Muscle of leg (tissue), 11 donors: ENCODE results near the gene CCDC89. TPM values are rescaled to one million over a fixed set of nuclear protein-coding genes. Genes with fewer than 3 reads are reported as not detected.

Experiments used
- DNase-seq: peaks from one replicate; pipeline ENCODE4 v3.0.0; 2013
- H3K27ac ChIP-seq: one replicate; pipeline ENCODE4 v1.5.1; 2013; ENCODE audit warnings: mild to moderate bottlenecking, low read length, control low read depth
- H3K27me3 ChIP-seq: one replicate; pipeline ENCODE4 v1.6.1; 2013; ENCODE audit warnings: low read length; ENCODE audit not compliant: control insufficient read depth, insufficient read depth
- H3K36me3 ChIP-seq: one replicate; pipeline ENCODE4 v1.6.1; 2013; ENCODE audit warnings: low read length; ENCODE audit not compliant: control insufficient read depth, insufficient read depth
- H3K4me1 ChIP-seq: one replicate; pipeline ENCODE4 v1.6.1; 2013; ENCODE audit warnings: low read length; ENCODE audit not compliant: control insufficient read depth, insufficient read depth
- H3K4me3 ChIP-seq: one replicate; pipeline ENCODE4 v1.5.1; 2013; ENCODE audit warnings: low read length, control low read depth
- H3K9me3 ChIP-seq: replicated peaks from 2 replicates; pipeline ENCODE4 v1.6.1; 2013; ENCODE audit warnings: low read depth, low read length; ENCODE audit not compliant: control insufficient read depth
- WGBS: methylation state at CpG from one replicate; pipeline ENCODE4 v1.1.5; 2013; ENCODE audit warnings: missing lambda C conversion rate; ENCODE audit not compliant: insufficient coverage; 5-methylcytosine and 5-hydroxymethylcytosine counted together
- polyA plus RNA-seq, 8 donors: library from polyadenylated mRNA; unstranded; fragments of 120-200 nt; gene quantifications; one replicate each; pipeline versions ENCODE4 v1.2.1 to v1.2.3, GENCODE V29; 2013; ENCODE audit warnings: inconsistent platforms in 1 of 8, low replicate concordance in 1 of 8; ENCODE audit not compliant: insufficient read length in 8 of 8, insufficient read depth in 1 of 8
- total RNA-seq: library from RNA; stranded (reverse); fragments of 120-200 nt; gene quantifications from one replicate; pipeline ENCODE4 v1.2.4, GENCODE V29; 2013

Gene CCDC89
- total and polyA plus RNA-seq, 9 donors, result 1.5 to 3.3 (median 1.9) TPM

DNA sequence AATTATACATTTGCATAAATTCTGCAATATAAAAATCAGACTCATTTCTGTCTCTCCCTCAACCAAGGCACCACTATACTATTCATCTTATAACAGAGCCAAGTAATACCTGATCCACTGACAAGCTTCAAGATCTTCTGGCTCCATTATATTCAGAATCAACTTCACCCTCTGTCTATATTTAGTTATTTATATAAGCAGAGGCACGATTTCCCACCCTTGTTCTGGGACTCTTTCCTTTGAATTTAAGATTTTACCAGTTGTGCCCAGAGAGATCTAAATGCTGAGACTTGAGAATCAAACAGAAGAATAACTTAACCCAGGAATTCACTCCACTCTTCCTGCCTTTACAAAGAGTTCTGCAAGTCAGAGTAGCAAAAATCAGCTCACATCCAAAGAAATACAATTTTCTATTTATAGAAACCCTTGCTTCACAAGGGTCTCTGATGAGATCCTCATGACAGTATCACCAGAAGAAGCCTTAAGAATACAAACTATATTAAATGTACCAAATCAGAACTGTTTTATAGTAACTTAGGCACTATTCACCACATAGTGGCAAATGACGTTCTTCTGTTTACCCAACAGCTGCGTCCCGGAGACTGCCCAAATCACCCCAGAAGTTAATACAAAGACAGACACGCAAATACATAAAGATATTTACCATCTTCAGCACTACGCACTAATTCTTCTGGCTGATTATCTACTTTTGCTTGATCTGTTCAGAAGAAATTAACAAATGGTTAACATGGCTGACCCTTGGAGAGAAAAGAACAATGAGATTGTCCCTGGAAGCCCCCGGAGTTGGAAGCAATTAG lies 32.3 kb upstream of the CCDC89 start:
- Histone ChIP-seq H3K36me3 (peaks cover 2% of the 10 kb centered on the region), H3K9me3 (no peaks in the 10 kb centered on the region), H3K27ac (peak overlapping the region; percentile 90), H3K27me3 (no peaks in the 10 kb centered on the region), H3K4me3 (peak overlapping the region; percentile 32), H3K4me1 (peaks cover 10% of the 10 kb centered on the region)
- 27% methylated on average over 3 of the region's 7 CpGs for WGBS
- DNase-seq, result peak; percentile 19

- no peak for DNase-seq
- H3K4me1 ChIP-seq, result peaks cover 10% of the 10 kb centered on the region
- H3K27me3 ChIP-seq, result no peaks in the 10 kb centered on the region
- H3K27ac ChIP-seq, result peak overlapping the region; percentile 90
- WGBS, result no CpG with 5 or more reads among the region's 2 CpGs
- peak overlapping the region; percentile 32 for H3K4me3 ChIP-seq
- no peaks in the 10 kb centered on the region for H3K9me3 ChIP-seq
- peaks cover 6% of the 10 kb centered on the region for H3K36me3 ChIP-seq
Observed at GRCh38 chr11:85717429-85717828, 31.4 kb upstream of the CCDC89 start.

DNA sequence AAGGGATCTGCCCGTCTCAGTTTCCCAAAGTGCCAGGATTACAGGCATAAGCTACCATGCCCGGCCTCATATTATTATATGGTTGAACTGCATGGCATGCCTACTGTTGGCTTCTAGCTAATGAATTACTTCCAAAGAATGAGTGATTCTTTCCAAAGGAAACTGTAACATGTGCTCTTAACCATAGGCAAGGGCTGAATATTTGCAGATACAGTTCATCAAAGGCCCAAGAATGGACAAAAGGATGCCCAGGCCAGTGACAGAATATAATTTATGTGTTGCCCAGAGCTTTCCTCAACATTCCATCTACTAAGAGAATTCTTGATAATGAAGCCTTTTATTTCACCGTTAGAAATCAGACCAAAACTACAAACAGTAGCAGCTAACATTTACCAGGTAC lies 27.0 kb upstream of the CCDC89 start:
- no peak for DNase-seq
- no peak overlapping the region for H3K4me3 ChIP-seq

GRCh38 chr11:85710917-85711316 lies 24.9 kb upstream of the CCDC89 start:
- no CpG with 5 or more reads among the region's 5 CpGs for WGBS
- no peak for DNase-seq
- H3K9me3 ChIP-seq, result no peaks in the 10 kb centered on the region
- no peak overlapping the region for H3K4me3 ChIP-seq
- H3K36me3 ChIP-seq, result peaks cover 8% of the 10 kb centered on the region
- H3K4me1 ChIP-seq, result no peaks in the 10 kb centered on the region
- H3K27ac ChIP-seq, result no peak overlapping the region
- H3K27me3 ChIP-seq, result no peaks in the 10 kb centered on the region

More for the DNA sequence above, 27.0 kb upstream of the CCDC89 start:
- no peaks in the 10 kb centered on the region for H3K27me3 ChIP-seq
- no peaks in the 10 kb centered on the region for H3K4me1 ChIP-seq
- WGBS, result no CpG with 5 or more reads among the region's 3 CpGs
- H3K9me3 ChIP-seq, result no peaks in the 10 kb centered on the region
- H3K36me3 ChIP-seq, result peaks cover 8% of the 10 kb centered on the region
- H3K27ac ChIP-seq, result no peak overlapping the region

DNA sequence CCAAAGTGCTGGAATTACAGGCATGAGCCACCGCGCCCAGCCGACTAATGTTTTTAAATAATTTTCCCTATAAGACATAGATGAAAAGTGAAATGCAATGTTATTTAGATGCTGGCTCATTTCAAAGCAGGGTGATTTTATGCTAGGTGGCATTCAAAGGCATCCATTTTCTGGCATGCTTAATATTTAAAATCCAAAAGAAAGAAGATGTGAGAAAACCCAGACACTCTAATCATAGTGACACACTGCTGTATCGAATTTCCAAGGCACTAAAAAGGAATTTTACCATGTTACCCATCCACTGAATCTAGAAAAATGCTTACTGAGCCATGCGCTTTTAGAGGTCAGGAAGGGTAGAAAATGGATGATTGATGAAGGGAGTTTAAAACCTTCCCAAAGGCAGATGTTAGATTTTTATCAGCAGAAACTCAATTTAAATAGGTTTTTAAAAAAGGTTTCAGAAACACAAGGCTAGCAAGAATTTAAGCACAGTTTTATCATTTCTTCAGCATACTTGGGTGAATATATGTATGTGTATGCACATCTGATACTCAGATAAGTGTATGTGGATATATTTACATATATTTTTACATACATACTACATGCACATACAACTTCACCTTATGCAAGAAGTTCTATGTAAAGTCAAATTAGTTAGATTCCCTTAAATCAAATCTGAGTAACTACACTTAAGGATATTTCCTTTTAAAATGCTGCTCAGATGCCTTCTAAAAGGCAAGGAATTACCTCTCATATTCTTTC lies 24.1 kb upstream of the CCDC89 start:
- WGBS, result no CpG with 5 or more reads among the region's 5 CpGs
- Histone ChIP-seq H3K36me3 (peaks cover 8% of the 10 kb centered on the region), H3K4me3 (no peak overlapping the region), H3K4me1 (no peaks in the 10 kb centered on the region), H3K27ac (no peak overlapping the region), H3K9me3 (no peaks in the 10 kb centered on the region), H3K27me3 (no peaks in the 10 kb centered on the region)
- DNase-seq, result no peak

- no peak for DNase-seq
- no peaks in the 10 kb centered on the region for H3K4me1 ChIP-seq
- peaks cover 6% of the 10 kb centered on the region for H3K36me3 ChIP-seq
- no peaks in the 10 kb centered on the region for H3K27me3 ChIP-seq
- no peaks in the 10 kb centered on the region for H3K9me3 ChIP-seq
- H3K27ac ChIP-seq, result no peak overlapping the region
- H3K4me3 ChIP-seq, result no peak overlapping the region
Observed at GRCh38 chr11:85705800-85706199, 19.8 kb upstream of the CCDC89 start.

- DNase-seq, result no peak
- Histone ChIP-seq H3K27me3 (no peaks in the 10 kb centered on the region), H3K9me3 (no peaks in the 10 kb centered on the region), H3K4me3 (no peak overlapping the region), H3K27ac (no peak overlapping the region), H3K36me3 (peaks cover 6% of the 10 kb centered on the region), H3K4me1 (no peaks in the 10 kb centered on the region)
- no CpG with 5 or more reads among the region's 3 CpGs for WGBS
Observed at GRCh38 chr11:85704967-85705366, 19.0 kb upstream of the CCDC89 start.

- Histone ChIP-seq H3K27me3 (no peaks in the 10 kb centered on the region), H3K4me3 (no peak overlapping the region), H3K4me1 (no peaks in the 10 kb centered on the region), H3K27ac (no peak overlapping the region), H3K36me3 (peaks cover 14% of the 10 kb centered on the region), H3K9me3 (no peaks in the 10 kb centered on the region)
- WGBS, result no CpG with 5 or more reads among the region's 2 CpGs
- DNase-seq, result no peak
Observed at GRCh38 chr11:85699957-85700741, 14.2 kb upstream of the CCDC89 start.

DNA sequence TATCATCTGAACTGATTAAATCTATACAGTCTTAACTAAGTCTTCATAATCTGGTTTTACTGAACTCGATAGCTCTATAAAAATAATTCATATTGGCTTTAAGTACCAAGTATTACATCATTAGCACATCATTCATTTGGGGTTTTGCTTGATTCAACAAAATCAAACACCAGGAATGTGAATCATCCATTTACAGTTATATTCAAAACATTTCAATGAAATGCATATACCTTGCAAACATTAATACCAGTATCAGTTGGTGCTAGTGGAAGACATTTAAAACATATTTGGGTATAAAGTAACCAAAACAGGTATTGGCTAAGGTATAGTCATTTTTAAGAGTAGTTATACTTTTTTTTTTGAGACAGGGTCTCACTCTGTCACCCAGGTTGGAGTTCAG lies 12.2 kb upstream of the CCDC89 start:
- H3K36me3 ChIP-seq, result peaks cover 14% of the 10 kb centered on the region

DNA sequence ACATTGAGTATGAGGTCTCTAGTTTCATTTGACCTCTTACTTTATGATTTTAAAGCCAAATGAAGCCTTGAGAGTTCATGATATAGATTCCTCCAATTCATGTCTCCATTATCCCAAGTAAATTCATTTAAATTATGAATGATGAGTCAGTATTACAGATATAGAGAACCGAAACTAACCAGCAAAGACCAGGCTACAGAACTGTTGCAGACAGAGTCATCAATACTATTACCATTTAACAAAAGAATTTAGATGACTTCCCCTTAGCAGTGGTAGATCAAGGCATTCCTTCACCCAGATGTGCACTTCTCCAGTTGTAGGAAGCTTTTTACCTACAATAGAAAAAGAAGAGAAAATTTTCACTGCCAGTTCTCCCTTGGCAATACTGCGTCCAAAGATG lies 11.8 kb upstream of the CCDC89 start:
- Histone ChIP-seq H3K4me3 (no peak overlapping the region), H3K9me3 (no peaks in the 10 kb centered on the region), H3K36me3 (peaks cover 17% of the 10 kb centered on the region), H3K27me3 (no peaks in the 10 kb centered on the region), H3K27ac (no peak overlapping the region), H3K4me1 (no peaks in the 10 kb centered on the region)
- WGBS, result no CpG with 5 or more reads among the region's 2 CpGs
- DNase-seq, result no peak

More for the DNA sequence above, 12.2 kb upstream of the CCDC89 start:
- H3K27ac ChIP-seq, result no peak overlapping the region
- no peaks in the 10 kb centered on the region for H3K27me3 ChIP-seq
- DNase-seq, result no peak
- H3K9me3 ChIP-seq, result no peaks in the 10 kb centered on the region
- no peak overlapping the region for H3K4me3 ChIP-seq
- WGBS, result no CpG with 5 or more reads among the region's 1 CpG
- no peaks in the 10 kb centered on the region for H3K4me1 ChIP-seq
